Skin of body (tissue), 2 donors: ENCODE measurements around the gene RNGTT. TPM values are rescaled to one million over a fixed set of nuclear protein-coding genes. Genes with fewer than 3 reads are reported as not detected.

Experiments used
- DNase-seq: peaks from one replicate; lab custom pipeline; 2025; lab: John Stamatoyannopoulos, UW
- total RNA-seq: library from RNA; depleted of rRNA; stranded (reverse); fragments of >200 nt; gene quantifications from one replicate; pipeline ENCODE4 v1.2.3, GENCODE V29; 2014

Gene RNGTT
- total RNA-seq, 1 donor from 2014 or later = 21.4 TPM

GRCh38 chr6:88663801-88664200 is 299.6 kb downstream of the RNGTT start:
- DNase-seq = no peak

GRCh38 chr6:88662653-88663174 is 300.7 kb downstream of the RNGTT start:
- DNase-seq = no peak

GRCh38 chr6:88662163-88662580 is 301.2 kb downstream of the RNGTT start:
- no peak for DNase-seq

GRCh38 chr6:88661136-88661535 is 302.3 kb downstream of the RNGTT start:
- DNase-seq = no peak

DNA sequence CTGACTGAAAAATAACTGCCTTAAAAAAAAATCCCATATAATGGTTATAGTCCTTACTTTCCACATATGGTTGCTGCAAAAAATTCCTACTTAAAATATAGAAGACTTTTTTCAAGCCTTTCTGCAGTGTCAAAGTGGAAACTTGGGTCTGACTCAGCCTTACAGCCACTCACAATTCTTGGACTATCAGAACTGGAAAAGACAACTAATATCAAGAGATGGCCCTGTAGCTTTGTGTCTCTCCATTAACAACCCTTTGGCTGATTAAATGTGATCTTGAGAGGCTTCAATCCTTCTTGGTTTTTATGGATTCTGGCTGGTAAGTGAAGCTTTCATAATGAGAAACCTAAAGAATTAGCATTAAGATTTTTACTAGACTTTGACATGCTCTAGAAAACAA is 307.8 kb downstream of the RNGTT start:
- no peak for DNase-seq

DNA sequence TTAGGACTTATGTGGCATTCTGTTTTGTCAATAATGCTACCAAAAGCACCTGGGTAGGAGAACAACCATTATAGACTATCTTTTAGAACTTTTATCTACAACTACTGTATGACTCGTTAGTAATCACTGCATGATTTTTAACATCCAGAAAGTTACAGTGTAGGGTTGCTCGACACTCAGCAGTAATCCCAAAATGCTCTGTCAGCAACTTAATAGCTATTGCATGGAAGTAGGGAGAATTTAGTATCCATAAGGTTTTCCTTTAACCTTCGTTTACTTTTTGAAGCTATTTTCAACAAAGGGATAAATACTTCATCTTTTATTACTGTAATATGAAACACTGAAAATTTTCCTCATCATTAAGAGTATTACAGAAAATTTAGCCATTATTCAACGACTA is 309.5 kb downstream of the RNGTT start:
- DNase-seq = no peak

- DNase-seq = no peak
These were observed 312.0 kb downstream of the RNGTT start for GRCh38 chr6:88651400-88651799.

DNA sequence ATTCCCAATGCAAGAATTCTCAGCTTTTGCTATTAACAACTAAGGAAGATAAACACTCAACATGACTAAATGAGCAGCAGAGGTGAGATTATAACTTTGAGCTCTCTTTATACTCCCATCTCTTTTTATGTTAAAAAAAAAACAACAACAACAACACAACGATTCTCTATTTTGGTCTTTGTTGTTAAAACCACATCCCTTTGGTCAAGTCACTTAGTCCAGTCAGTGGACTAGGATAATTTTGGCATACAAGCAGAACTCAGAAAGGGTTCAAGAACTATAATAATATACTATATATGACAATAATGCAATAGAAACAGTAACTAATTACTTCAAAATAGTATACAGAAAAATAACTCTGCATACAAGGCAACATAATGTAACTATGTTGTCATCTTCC is 312.4 kb downstream of the RNGTT start:
- no peak for DNase-seq

DNA sequence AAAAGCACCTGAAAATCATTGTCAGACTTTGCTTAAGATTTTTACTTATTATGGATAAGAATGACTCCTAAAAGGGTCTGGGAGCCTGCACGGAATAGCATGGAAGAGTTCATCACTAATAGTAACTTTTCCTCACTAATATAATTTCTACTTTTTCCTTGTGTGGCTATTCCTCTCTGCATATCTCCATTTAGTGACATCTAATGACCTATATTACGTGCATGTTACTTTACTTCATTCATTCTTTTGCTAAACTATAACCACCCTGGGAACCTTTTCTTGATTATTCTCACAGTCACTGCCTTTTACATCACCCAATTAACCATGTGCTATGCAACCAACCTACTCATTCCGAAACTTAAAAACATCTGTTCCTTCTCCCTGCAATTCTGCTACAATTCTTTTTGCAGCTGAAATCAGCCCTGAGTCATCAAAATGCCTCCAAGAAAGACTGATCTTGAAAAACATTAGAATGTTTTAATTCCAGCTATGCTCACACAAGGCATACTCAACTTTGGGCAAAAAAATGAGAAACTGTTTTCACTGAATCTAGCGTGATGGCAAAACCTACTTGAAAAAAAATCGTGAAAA is 313.3 kb downstream of the RNGTT start:
- DNase-seq = no peak

DNA sequence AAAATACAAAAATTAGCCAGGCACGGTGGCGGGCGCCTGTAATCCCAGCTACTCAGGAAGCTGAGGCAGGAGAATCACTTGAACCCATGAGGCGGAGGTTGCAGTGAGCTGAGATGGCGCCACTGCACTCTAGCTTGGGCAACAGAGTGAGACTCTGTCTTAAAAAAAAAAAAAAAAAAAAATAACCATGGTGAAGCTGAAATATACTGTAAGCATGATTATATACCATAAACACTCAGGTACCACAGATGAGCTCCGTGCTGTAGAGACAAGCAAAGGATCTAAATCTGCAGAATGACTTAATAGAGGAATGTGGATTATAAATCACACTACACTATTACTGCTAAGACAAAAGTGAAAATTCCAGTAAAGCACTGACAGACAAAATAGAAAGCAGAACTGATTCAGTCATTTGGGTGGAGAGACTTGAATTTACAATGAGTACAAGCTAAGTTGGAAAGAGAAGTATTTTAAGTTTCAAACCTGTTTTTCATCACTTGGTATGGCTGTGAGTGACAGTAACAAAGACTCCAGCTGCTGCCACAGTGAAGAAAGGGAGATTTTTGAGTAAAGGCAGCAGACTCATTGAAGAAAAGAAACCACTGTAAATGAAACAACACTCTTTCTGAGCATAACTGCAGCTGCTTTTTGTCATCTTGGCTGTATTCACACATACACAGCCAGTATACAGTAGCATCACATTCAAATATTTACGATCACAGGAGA is 322.1 kb downstream of the RNGTT start:
- DNase-seq = peak; percentile 70

GRCh38 chr6:88637761-88638545 is 325.5 kb downstream of the RNGTT start:
- no peak for DNase-seq

- DNase-seq = no peak
These were observed 326.5 kb downstream of the RNGTT start for GRCh38 chr6:88636871-88637270.

- DNase-seq = no peak
These were observed 329.6 kb downstream of the RNGTT start for GRCh38 chr6:88633782-88634181.

DNA sequence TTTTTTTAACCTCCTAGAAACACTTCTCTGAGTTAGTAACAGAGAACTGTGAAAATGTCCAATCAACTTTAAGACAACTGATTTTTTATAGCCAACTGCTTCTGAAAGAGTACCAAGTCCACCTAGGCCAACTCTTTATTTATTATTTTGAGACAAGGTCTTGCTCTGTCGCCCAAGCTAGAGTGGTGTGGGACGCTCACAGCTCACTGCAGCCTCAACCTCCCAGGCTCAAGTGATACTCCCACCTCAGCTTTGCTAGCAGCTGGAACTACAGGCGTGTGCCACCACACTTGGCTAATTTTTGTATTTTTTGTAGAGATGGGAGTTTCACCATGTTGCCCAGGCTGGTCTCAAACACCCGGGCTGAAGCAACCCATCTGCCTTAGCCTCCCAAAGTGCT is 331.6 kb downstream of the RNGTT start:
- DNase-seq = no peak

DNA sequence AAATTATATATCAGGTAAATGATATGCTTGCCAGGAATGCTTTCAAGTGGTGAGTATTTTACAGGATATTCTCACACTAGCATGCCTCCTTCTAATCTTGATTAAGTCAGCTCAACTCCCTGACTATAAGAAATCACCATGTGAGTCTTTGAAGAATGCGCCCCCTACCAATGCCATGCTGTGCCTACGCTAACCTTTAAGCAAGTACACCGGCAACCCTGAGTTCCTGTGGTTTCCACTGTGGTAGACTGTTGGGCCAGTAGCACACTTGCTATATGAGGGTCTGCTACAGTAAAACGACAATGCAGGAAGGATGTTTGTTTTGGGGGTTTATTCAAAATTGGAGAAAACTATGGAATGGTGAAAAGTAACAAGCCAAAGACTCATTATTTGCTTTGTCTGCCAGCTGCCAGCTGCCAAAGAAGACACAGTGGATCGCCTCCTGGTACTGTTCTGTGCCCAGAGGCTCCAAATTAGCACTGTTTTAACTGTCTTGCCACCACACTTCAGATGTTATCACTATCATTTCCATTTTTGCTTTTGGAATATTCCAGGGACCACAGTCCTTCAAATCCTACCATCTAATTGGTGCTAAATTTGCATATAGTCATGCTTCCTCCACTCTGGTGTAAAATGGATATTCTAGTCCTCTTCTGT is 333.5 kb downstream of the RNGTT start:
- DNase-seq = no peak

DNA sequence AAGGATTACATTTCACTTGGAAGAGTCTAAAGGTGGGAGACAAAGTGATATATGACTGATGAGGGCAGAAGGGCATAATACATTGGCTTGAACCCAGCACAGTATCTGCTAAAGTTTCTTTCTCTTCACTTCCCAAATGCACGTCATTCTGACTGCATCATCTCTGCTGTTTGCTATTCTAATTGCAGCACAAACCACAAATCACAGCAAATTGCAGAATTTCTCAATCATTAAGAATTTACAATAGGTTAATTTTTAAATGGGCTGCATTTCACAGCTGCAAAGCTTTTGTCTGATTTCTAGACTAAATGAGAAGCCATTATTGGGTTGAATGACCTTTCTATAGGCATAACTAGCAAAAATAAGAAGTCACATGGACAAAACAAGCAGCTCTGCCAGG is 337.0 kb downstream of the RNGTT start:
- no peak for DNase-seq

- no peak for DNase-seq
These were observed 339.9 kb downstream of the RNGTT start for GRCh38 chr6:88623531-88623930.

- DNase-seq = no peak
These were observed 343.5 kb downstream of the RNGTT start for GRCh38 chr6:88619951-88620350.

- DNase-seq = no peak
These were observed 347.0 kb downstream of the RNGTT start for GRCh38 chr6:88616380-88616779.

DNA sequence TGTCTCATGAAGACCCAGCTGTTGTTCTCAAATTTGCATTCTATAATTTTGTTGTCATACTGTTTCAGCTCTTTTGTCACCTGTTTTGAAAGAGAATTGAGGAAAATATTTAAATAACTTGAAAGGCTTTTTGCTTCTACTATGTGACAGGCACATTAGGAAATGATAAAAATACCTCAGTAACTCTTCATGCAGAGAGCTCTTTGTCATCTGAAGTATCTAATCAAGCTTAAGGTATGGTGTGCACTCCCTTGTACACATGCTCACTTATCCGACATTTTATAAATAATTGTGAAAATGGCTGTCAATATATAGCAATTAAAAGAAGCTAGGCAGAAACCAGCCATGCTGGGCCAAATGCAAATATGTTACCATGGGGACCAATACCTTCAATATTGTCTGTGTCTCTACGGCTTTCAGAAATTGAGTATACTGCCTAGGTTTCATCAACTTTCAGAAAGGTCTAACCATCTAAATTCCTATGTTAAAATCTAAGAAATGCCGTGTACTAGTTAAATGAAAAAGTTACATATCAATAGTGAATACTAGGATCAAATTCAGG is 349.0 kb downstream of the RNGTT start:
- no peak for DNase-seq

DNA sequence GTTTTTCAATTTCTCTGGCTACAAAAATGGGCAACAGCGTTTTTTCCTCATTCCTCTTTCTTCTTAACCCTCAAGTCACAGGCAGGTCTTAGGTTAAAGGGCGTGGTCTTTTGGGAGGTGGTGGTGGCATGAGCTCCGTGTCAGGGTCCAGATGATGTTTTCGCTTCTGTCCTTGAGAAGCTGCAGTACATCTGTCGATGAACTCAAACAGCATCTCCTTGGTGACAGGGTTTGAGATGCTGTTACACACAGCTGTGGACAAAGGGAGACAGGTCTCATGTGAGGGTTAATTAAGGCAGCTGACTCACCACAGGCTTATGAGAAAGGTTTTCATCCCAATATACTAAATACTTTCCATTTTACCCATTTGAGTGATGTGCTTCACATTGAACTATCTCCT is 350.8 kb downstream of the RNGTT start:
- no peak for DNase-seq
